Measurements from ENCODE around the gene CRHR2.

The CRHR2 gene

DNA sequence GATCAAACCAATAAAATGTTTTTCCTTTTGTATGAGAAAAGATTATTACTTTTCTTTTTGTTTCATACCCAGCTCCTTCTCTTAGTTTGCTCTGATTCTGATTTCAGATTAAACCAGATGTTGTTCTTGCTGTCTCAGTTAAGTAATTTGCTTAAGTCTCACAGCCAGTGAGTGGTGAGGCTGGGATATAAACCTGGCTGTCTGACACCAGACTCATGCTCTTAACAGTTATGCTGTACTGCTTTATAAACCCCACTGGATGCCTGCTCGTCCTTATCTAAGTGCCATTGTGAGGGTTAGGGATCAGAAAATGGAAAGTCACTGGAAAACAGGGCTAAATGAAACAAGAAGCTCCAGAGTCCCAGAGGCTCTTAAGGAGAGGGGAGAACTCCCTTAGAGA is 63.3 kb downstream of the CRHR2 start:
- in situ Hi-C loops (cut with HindIII; ENCODE audit: low sequenced_read_pairs): no loop called here
- no peak for DNase-seq (ENCODE audit: low read depth, low spot score)
- H3K4me3 ChIP-seq (ENCODE audit: low read depth, low read length): no peak overlapping the region
- TF ChIP-seq, protein P1, sequence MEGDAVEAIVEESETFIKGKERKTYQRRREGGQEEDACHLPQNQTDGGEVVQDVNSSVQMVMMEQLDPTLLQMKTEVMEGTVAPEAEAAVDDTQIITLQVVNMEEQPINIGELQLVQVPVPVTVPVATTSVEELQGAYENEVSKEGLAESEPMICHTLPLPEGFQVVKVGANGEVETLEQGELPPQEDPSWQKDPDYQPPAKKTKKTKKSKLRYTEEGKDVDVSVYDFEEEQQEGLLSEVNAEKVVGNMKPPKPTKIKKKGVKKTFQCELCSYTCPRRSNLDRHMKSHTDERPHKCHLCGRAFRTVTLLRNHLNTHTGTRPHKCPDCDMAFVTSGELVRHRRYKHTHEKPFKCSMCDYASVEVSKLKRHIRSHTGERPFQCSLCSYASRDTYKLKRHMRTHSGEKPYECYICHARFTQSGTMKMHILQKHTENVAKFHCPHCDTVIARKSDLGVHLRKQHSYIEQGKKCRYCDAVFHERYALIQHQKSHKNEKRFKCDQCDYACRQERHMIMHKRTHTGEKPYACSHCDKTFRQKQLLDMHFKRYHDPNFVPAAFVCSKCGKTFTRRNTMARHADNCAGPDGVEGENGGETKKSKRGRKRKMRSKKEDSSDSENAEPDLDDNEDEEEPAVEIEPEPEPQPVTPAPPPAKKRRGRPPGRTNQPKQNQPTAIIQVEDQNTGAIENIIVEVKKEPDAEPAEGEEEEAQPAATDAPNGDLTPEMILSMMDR (IDR thresholded peaks at IDR 0.05; ENCODE audit: low read depth, low read length): no peak

- TF ChIP-seq, protein P1 (IDR thresholded peaks at IDR 0.05; ENCODE audit: low read depth, low read length): no peak
- no peak for DNase-seq (ENCODE audit: low read depth, low spot score)
- H3K4me3 ChIP-seq (ENCODE audit: low read depth, low read length): no peak overlapping the region
- in situ Hi-C loops (cut with HindIII; ENCODE audit: low sequenced_read_pairs): no loop called here
These were observed 64.1 kb downstream of the CRHR2 start for GRCh38 chr7:30618080-30618676.

DNA sequence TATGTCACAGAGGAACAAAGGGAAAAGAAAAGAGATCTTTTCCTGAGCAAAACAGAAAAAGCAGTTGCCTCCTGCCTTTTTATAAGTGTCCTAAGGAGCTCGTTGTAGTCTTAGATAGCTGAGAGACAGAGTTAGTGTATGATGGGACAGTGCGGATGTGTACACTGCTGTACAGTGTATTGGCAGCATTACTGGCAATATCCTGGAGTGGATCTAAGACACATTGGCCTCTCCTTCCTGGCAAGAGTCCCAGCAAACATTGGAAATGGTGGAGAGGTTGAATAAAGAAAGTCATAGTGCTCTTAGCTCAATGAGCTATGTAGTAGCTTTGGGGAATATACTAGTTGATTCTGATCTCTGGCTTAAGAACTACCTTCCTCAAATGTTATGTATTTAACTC is 64.9 kb downstream of the CRHR2 start:
- in situ Hi-C loops (cut with HindIII; ENCODE audit: low sequenced_read_pairs): no loop called here
- no peak overlapping the region for H3K4me3 ChIP-seq (ENCODE audit: low read depth, low read length)
- no peak for DNase-seq (ENCODE audit: low read depth, low spot score)
- TF ChIP-seq, protein P1 (IDR thresholded peaks at IDR 0.05; ENCODE audit: low read depth, low read length): no peak

- DNase-seq (ENCODE audit: low read depth, low spot score): no peak
These were observed 65.9 kb downstream of the CRHR2 start for GRCh38 chr7:30616318-30616717.

DNA sequence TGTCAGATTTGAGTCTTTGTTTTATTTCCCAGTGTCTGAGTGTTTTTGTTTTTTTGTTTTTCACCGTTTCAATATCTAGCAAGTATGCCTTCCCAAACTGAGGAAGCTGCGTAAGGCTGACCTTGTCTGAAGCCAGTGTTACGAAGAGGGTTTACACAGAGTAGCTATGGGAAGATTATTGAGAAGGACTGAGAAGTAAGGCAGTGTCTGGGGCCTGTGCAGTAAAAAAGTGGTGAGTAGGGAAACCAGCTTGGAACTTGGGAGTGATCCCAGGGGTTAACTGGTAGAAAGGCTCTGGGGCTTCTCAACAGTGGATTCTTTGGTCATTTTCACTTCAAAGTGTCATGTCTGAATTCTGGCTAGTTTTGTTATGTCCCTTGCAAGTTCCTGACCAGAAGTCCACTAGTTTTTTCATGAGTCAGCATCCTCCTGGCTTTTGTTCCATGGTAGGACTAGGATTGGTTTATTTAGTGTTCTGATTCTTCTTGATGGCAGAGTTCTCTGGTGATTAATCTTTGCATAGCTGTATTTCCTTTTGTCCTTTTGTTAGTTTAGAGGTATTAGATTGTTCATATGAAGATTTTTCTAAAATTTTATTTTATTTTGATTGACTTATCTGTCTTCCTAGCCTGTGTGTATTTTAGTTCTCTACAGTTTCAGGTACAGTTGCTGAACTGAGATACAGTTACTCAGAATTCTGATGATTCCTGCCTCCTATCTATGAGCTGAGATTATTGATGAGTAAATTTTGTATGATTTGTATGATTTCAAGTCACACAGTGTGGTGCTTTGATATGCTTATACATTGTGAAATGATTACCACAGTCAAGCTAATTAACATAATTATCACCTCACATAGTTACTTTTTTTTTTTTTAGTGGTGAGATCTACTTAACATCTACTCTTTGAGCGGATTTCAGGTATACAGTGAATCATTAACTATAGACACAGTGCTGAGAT is 68.6 kb downstream of the CRHR2 start:
- TF ChIP-seq, protein P1 (IDR thresholded peaks at IDR 0.05; ENCODE audit: low read depth, low read length): no peak
- DNase-seq (ENCODE audit: low read depth, low spot score): peak; percentile 29
- in situ Hi-C loops (cut with HindIII; ENCODE audit: low sequenced_read_pairs): no loop called here
- no peak overlapping the region for H3K4me3 ChIP-seq (ENCODE audit: low read depth, low read length)

More at GRCh38 chr7:30616318-30616717, 65.9 kb downstream of the CRHR2 start:
- TF ChIP-seq, protein P1 (IDR thresholded peaks at IDR 0.05; ENCODE audit: low read depth, low read length): no peak
- H3K4me3 ChIP-seq (ENCODE audit: low read depth, low read length): no peak overlapping the region
- in situ Hi-C loops (cut with HindIII; ENCODE audit: low sequenced_read_pairs): no loop called here

- H3K4me3 ChIP-seq (ENCODE audit: low read depth, low read length): no peak overlapping the region
- TF ChIP-seq, protein P1 (IDR thresholded peaks at IDR 0.05; ENCODE audit: low read depth, low read length): no peak
- in situ Hi-C loops (cut with HindIII; ENCODE audit: low sequenced_read_pairs): no loop called here
- peak; percentile 25 for DNase-seq (ENCODE audit: low read depth, low spot score)
These were observed 69.5 kb downstream of the CRHR2 start for GRCh38 chr7:30612658-30613265.
